GM23338 (cell line): ENCODE measurements around the gene NDFIP1.

Experiments used
- EZH2 ChIP-seq: fragments of 200-600 bp; sonication (generic); IDR thresholded peaks from one replicate; pipeline ENCODE4 v1.8.0; 2017; ENCODE audit warnings: antibody characterized with exemption, mild to moderate bottlenecking, low read depth; ENCODE audit not compliant: unreplicated experiment
- EZH2phosphoT487 ChIP-seq: fragments of 200-600 bp; sonication (generic); IDR thresholded peaks from one replicate; pipeline ENCODE4 v1.8.1; 2018; ENCODE audit warnings: antibody characterized with exemption; ENCODE audit not compliant: unreplicated experiment
- JUNB ChIP-seq: IDR thresholded peaks from one replicate; pipeline ENCODE4 v1.6.1; 2016; ENCODE audit warnings: antibody characterized with exemption; ENCODE audit not compliant: unreplicated experiment
- POLR2AphosphoS5 ChIP-seq: IDR thresholded peaks from 2 replicates; pipeline ENCODE4 v1.6.1; 2016; ENCODE audit warnings: antibody characterized with exemption, low read depth
- ZNF331 ChIP-seq: fragments of 250-450 bp; sonication (Bioruptor Pico); IDR thresholded peaks from 2 replicates; pipeline ENCODE4 v1.5.0; 2020; ENCODE audit warnings: low read depth, mild to moderate bottlenecking, moderate library complexity
- TF ChIP-seq, protein P1 (sequence below): IDR thresholded peaks from one replicate; pipeline ENCODE4 v1.6.1; 2018; ENCODE audit warnings: antibody characterized with exemption; ENCODE audit not compliant: unreplicated experiment
- TF ChIP-seq, protein P2 (sequence below), 2 experiments: fragments of 200-600 bp in 1 of 2; sonication (generic) in 1 of 2; conservative IDR thresholded peaks; 2 replicates each; pipeline versions ENCODE4 v1.5.1 to v1.6.1; 2016 to 2017; ENCODE audit warnings: antibody characterized with exemption in 2 of 2, low read depth in 2 of 2, mild to moderate bottlenecking in 2 of 2, moderate library complexity in 1 of 2

DNA sequence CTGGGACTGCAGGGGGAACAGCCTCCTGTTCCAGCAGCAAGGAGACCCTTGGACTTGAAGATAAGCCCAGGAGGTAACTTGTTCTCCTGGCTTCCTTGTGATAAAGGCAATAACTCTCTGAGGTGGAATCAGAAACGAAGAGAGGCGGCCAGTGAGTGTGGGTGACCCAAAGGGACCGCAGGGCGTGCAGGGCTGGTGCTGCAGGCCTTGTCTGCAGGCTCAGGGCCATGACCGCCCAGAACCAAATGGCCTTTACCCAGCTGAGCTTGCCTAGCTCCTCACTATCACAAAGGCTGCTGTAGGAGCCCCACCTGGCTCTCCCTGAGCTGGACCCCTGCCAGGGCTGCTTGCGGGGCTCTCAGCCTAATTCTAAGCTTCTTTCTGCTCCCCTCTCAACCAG lies 72.5 kb downstream of the NDFIP1 start:
- TF ChIP-seq POLR2AphosphoS5 (no peak), EZH2phosphoT487 (no peak), ZNF331 (CRISPR knock-in tag) (no peak), EZH2 (no peak), JUNB (no peak)
- TF ChIP-seq, protein P1, sequence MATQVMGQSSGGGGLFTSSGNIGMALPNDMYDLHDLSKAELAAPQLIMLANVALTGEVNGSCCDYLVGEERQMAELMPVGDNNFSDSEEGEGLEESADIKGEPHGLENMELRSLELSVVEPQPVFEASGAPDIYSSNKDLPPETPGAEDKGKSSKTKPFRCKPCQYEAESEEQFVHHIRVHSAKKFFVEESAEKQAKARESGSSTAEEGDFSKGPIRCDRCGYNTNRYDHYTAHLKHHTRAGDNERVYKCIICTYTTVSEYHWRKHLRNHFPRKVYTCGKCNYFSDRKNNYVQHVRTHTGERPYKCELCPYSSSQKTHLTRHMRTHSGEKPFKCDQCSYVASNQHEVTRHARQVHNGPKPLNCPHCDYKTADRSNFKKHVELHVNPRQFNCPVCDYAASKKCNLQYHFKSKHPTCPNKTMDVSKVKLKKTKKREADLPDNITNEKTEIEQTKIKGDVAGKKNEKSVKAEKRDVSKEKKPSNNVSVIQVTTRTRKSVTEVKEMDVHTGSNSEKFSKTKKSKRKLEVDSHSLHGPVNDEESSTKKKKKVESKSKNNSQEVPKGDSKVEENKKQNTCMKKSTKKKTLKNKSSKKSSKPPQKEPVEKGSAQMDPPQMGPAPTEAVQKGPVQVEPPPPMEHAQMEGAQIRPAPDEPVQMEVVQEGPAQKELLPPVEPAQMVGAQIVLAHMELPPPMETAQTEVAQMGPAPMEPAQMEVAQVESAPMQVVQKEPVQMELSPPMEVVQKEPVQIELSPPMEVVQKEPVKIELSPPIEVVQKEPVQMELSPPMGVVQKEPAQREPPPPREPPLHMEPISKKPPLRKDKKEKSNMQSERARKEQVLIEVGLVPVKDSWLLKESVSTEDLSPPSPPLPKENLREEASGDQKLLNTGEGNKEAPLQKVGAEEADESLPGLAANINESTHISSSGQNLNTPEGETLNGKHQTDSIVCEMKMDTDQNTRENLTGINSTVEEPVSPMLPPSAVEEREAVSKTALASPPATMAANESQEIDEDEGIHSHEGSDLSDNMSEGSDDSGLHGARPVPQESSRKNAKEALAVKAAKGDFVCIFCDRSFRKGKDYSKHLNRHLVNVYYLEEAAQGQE, result no peak
- TF ChIP-seq, protein P2, sequence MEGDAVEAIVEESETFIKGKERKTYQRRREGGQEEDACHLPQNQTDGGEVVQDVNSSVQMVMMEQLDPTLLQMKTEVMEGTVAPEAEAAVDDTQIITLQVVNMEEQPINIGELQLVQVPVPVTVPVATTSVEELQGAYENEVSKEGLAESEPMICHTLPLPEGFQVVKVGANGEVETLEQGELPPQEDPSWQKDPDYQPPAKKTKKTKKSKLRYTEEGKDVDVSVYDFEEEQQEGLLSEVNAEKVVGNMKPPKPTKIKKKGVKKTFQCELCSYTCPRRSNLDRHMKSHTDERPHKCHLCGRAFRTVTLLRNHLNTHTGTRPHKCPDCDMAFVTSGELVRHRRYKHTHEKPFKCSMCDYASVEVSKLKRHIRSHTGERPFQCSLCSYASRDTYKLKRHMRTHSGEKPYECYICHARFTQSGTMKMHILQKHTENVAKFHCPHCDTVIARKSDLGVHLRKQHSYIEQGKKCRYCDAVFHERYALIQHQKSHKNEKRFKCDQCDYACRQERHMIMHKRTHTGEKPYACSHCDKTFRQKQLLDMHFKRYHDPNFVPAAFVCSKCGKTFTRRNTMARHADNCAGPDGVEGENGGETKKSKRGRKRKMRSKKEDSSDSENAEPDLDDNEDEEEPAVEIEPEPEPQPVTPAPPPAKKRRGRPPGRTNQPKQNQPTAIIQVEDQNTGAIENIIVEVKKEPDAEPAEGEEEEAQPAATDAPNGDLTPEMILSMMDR (conservative IDR thresholded peaks at IDR 0.05; ENCODE audit: low read depth in 2 of 2), result no peak
